Activated T-cell treated with anti-CD3 and anti-CD28 coated beads for 24 hours (primary cell): ENCODE results near the gene RPS6KL1.
"Not testable (repeated sequence)": the region's sequence is repeated elsewhere in the genome, so short reads cannot be mapped to it uniquely, and the experiment has no call there.

ENCODE experiments used
- DNase-seq: peaks from one replicate; pipeline ENCODE4 v3.0.0-alpha.2; 2020; ENCODE audit warnings: low read depth

RPS6KL1 gene

DNA sequence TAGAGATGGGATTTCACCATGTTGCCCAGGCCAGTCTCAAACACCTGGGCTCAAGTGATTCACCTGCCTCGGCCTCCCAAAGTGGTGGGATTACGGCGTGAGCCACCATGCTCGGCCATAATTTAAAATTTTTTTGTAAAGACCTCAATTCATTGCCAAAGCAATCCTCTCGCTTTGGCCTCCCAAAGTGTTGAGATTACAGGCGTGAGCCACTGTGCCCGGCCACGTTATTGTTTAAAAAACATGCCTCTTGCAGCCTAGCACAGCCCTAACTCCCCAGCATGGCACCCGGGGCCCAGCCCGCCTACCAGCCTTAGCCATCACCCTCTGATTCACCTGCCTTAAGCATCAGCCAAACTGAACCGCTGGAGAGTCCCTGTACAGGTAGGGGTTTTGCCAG lies 13.1 kb upstream of the RPS6KL1 start:
- DNase-seq, result no peak

DNA sequence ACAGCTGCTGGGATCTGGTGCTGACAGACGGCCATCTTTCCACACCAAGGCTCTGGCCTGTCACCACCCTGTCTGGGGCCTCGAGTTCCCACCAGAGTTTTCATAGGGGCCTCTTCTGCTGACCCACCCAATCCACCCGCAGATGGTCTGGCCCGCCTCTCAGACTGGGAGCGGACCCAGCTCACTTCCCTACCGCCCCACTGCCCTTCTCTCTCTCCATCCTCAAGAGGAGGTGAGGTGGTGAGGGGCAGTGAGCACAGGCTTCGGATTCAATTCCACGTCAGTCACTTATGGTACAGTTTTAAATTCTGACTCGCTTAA lies 12.3 kb upstream of the RPS6KL1 start:
- DNase-seq, result no peak

DNA sequence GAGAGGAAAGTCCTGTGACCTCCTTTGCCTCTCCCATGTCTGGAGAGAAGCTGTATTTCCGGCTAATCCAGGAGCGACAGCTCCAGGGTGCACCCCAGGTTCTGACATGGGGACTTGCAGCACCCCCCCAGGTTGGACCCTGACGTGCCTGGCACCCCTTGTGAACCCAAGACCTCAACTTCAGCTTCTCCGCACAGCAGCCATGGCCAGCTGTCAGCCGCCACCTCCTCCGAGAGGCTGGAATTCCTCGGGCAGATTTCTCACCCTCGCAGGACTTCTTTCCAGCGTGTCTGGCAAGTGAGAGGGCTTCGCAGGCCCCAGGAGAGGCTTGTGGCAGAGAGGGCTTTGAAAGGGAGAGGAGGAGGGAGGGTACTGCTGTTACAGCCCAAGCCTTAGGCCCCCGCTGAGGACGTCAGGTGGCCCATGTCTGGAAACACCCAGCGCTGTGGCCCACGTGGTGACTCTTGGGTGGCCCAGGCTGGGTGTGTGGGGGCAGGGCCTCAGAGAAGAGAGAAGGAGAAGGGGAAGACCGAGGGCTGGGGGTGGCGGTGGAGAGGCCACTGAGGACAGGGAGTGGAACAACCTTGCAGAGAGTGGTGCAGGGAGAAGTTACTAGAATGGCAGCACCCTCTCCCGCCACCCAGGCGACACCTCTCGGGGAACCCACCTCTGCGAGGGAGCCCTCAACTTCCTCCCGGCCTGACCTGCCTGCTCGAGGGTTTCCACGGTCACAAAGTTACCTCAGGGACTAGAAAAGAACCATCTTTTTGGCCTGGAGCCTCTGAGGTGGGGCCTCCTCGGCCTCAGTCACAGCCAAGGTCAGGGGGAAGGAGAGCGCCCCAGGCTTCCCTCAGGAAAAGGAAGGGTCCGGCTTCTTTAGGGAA lies 11.7 kb upstream of the RPS6KL1 start:
- no peak for DNase-seq

DNA sequence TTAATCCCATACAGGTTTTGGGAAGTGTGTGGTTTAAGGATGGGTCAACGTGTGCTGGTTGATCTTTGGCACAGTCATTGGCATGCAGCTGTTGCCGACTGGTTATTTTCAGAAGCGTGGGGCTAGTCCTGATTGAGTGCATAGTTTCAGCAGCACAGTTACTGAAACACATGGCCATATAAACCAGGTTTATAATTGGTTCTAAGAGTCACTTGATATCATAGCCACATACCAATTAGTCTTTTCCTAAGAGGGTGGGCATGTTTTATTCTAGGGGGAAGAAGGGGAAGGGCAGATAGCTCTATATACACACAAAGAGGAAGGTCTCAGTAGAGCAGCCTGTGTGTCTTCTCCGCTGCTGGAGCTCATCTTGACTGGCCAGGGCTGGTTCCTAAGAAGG lies 11.0 kb upstream of the RPS6KL1 start:
- no peak for DNase-seq

DNA sequence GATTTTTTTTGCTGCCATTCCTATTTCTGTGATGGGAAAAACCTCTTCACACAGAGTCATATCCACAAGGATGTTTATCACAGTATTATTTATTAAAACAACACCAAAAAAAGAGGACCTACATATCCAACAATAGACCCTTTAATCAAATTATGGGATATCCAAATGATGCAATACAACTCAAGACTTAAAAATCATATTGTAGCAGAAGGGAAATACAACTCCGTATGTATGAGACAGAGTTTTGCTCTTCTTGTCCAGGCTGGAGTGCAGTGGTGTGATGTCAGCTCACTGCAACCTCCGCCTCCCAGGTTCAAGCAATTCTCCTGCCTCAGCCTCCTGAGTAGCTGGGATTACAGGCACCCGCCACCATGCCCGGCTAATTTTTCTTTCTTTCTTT lies 9.9 kb upstream of the RPS6KL1 start:
- DNase-seq, result not testable (repeated sequence)

DNA sequence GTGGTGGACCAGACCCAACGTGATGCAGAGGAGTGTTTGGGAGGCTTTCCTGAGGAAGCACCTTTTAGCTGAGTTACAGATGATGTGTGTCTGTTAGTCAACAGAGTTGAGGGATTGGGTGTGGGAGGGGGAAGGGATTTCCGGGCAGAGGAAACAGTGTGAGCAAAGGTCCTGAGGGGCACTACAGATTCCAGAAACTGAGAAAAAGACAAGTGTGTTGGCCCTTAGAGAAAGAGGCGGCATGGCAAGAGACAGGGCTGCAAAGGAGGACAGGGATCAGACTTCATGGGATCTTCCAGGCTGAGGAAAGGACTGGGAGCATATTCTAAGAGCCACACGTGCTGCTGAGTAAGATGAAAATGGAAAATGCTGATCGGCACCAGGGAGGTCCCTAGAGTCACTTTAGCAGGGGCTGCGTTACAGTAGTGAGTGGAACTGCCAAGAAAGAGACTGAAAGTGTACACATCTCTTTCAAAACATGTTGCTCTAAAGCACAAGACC lies 9.4 kb upstream of the RPS6KL1 start:
- DNase-seq, result no peak

DNA sequence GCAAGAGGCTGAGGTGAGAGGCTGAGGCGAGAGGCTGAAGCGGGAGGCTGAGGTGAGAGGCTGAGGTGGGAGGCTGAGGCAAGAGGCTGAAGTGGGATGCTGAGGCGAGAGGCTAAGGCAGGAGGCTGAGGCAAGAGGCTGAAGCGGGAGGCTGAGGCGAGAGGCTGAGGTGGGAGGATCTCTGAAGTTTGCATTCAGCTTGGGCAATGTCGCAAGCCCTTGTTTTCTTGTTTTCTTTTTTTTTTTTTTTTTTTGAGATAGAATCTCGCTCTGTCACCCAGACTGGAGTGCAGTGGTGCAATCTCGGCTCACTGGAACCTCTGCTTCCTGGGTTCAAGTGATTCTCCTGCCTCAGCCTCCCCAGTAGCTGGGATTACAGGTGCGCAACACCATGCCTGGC lies 8.7 kb upstream of the RPS6KL1 start:
- DNase-seq, result not testable (repeated sequence)

DNA sequence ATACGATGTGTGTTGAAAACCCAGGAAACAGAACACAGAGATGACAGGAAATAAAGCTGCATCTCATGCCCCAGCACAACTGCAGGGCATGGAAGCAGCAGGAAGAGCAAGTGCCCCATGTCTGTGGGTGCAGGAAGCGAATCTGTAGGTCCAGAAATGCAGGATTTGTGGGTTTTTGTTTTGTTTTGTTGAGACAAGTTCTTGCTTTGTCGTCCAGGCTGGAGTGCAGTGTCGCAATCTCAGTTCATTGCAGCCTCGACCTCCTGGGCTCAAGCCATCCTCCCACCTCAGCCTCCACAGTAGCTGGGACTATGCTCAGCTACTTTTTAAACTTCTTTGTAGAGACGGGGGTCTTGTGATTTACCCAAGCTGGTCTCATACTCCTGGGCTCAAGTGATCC lies 6.2 kb upstream of the RPS6KL1 start:
- DNase-seq, result no peak

DNA sequence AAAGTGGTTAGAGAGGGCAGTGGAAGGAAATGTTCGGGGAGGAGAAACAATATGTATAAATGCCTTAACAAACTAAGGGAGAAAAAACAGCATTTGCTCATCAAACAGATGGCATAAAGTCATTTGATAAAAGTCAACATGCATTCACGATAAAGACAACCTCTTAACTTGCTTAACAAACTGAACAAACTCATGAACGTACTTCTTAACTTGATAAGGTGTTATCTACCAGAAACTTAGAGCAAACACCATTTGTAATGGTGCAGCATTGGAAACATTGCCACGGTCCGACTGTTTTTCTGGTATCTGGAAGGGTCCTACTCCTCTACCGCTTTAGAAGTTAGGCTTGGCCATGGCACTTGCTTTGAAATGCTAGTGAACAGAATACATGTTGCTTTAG lies 4.2 kb upstream of the RPS6KL1 start:
- DNase-seq, result no peak

DNA sequence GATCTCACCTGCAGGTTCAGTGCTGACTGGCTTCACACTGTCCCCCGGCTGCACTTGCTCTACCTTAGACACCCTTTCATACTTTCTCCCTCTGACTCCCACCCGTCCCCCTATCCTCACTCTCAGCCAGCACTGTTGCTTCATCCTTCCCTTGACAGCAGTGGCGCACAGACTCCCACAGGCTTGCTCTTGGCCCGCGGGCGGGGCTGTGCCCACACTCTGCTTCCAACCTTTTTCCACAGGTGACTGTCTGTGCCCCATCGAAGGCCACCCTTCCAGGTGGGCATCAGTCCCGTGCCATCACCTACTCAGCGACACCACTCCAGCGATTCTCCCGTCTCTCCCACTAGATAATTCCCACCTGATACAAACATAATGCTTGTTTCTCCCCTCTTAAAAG lies 1.0 kb upstream of the RPS6KL1 start:
- no peak for DNase-seq

DNA sequence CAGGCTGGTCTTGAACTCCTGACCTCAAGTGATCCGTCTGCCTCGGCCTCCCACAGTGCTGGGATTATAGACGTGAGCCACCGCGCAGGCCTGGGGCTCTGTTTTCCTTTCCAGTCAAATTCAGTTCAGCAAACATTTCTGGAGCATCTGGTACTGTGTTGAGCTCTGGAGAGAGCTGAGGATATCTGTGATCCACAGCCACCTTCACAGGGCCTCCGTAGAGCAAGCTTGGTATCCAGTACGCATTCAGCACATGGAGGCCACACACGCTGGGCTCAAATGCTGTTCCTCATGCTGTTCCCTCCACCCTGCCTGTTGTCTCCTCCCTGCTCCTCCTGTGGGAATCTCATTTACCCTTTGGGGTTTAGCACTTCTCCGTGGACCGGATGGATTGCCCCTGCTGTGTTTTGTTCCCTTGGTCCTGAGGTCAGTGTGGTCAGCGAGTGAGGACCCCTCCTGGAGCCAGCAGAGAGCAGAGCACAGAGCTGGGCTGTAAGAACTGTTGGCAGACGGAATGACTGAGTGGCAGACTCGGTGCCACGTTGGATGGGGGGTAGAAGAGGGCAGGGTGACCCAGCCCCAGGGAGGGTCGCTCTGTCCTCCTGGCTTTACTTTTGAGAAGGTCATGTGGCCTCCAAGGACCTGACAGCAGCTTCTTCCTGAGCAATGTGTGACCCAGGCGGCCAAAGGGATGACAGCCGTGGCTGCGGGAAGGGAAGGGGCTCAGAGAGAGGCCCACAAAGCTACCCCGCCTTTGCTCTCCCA lies 891 bp downstream of the RPS6KL1 start:
- DNase-seq, result no peak

DNA sequence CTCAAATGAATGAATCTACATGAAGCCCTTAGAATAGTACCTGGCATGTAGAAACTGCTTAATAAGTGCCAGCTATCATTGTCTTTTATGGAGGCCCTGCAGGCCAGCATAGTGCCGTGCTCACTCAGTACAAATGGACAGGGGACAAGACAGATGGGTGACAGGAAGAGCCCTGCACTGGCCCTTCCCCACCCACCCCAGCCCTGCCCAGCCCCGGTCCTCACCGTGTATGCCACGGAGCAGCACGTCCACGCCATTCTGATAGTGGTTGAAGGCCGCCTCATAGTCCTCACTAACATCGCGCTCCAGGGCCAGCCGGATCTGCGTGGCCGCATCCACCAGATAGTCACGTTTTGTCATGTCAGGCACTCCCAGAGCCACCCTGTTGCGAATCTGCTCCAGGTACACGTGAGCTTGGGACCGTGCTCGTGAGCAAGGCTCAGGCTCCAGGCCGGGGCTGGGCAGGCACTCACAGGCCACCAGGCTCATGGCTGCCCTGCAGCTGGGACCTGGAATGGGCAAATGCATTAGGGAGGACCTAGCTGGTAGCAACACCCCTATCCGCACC lies 1.9 kb downstream of the RPS6KL1 start:
- no peak for DNase-seq

DNA sequence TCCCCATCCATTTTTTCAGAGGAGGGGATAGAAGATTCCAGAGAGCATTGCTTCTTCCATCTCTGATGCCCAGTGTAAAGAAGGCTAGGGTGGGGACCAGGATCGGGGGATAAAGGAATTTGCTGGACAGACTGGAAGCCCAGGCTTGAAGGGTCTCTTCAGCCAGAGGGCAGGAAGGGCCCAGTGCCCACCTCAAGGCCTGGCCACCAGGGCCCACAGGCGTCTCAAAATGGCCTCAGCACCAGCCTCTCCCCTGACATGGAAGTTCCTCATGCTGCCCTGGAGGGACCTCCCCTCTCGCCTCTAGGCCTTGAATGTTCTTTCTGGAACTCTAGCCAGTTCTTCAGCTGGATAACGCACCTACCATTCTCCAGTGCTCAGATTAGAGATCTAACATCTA lies 2.8 kb downstream of the RPS6KL1 start:
- no peak for DNase-seq

DNA sequence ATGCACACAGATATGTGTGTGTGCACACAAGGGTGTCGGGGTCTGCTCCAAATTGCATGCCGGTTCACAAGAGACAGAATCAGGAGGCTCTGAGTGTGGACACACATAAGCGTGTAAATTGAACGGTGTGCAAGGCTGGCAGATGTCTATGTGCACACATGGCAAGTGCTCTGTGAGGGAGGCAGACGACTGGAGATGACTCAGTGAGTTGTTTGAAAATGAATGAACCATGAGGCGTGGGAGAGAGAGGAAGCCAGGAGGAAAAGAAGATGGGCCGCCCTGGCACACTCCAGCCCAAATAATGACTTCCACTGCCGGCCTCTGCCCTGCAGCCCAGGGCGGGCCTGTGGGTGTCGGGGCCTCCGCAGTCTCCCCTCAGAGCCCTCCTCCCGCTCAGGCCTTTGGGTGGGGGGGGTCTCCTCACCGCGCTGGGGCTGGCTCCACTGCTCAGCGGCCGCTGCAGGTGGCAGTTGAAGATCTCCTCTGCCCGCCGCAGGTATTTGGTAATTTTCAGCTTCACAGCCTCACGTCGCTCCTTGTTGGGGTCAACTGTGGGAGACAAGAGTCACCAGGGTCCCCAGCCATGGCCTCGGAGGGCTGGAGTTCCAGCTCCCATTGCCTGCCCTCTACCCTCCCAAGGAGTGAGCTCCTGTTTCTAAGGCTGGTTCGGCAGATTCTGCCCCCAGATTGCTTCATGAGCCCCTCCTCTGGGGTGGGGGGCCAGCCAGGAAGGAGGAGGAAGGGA lies 3.5 kb downstream of the RPS6KL1 start:
- DNase-seq, result no peak

DNA sequence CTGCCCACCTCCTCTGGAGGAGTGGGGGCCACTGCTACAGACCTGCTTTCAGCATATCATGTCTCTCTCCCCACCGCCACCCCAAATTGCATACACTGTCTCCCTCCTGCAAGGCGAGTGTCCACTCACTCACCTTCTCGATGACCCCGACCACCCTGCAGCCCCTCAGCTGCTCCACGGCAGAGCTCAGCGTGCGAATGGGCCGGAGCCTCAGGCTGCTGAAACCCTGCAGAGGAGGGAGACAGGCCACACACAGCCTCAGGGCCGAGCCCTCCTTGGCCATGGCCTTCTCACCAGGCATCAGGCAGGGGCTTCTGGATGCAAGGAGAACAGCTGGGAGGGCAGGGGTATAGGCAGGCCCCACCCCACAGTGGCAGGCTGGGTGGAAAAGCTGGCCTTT lies 4.7 kb downstream of the RPS6KL1 start:
- DNase-seq, result no peak

DNA sequence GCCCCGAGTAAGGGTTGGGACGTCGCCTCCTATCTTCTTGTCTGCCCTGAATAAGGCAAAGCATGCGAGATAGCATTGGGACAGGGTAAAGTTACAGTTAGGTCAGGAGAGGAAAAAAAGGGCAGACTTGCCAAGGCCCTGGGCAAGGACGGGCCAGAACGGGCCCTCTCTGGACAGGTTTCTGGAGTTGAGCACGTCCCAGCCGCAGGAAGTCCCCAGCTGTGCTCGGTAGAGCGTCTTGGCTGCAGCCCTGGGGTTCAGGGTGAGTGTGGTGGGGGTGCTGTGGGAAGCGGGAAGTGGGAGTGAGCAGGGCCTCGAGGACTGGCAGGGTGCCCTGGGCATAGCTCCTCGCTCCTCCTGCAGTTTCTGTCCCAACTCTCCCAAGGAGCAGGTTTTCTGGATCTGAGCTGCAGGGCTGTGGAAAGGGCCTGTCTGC lies 5.4 kb downstream of the RPS6KL1 start:
- DNase-seq, result no peak

DNA sequence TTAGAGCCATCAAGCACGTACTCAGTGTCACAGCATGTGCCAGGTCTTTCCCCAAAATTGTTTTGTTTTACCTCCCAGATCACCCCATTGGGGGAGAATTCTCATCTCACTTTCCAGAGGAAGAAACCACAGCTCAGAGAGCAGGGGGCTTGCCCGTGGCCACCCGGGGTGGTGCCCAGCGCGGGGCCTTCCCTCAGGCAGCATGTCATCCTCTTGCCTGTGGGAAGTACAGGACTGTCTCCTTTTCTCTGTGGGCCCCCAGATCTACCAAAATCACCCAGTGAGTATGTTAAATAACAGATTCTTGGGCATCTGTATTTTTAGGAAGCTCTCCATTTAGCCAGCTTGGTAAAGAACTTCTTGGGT lies 5.9 kb downstream of the RPS6KL1 start:
- no peak for DNase-seq

DNA sequence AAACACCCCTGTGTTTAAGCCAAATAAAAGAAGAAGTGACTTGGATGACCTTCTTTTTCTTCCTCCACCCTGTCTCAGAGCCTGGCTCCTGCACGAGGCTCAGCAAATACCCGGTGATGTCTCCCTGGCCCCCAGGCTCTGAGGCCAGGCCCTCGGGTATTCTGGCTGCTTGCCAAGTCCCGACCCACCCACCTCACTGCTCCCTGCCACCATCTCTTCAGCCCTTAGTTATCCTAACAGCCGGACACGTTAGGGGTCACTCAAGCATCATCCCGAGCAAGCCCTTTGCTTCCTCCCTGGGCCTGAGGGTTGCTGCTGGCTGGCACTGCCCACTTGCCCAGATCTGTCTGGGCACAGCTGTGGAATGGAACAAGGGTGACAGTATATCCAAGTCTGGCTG lies 7.2 kb downstream of the RPS6KL1 start:
- no peak for DNase-seq

DNA sequence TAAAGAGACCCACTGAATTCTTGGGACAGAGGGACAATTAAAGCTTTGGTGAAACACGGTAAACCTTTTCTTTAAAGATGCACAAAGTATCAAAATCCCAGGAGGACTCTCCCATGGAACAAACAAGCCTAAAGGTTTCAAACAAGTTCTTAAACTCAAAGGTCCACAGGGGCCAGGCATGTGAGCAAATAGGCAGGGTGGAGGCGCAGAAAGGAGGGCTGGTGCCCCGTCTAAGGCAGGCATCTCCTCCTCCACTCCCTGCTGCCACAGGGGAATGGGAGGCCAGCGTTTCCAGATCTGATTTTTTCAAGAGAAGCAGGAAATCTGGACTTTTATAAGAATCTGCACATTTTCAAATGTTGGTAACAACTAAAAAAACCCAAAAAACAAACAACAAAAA lies 7.6 kb downstream of the RPS6KL1 start:
- no peak for DNase-seq

DNA sequence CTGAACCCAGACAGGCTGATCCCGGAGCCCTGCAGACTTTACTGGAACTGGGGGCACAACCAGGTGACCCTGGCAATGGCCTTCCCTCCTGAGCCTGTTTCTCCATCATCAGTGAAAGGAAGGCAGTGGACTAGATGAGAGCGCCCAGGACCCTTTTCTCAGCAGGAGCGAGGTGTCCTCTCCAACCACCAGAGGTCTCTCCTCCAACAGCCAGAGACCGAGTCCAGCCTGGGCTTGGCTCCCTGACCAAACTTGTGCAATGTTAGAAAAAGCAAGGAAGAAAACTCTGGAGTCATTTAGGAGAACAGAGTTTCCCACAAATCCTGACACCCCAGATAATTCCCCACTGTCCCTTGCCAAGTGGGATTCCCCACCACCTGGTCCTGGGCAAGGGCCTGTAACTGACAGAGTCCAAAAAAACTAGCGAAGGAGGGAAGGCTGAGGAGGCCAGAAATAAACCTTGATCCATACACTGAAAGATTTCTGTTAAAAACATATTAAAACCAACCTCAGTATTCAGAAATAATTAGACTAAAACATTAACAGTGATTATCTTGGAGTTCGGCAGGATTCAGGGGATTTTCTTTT lies 9.0 kb downstream of the RPS6KL1 start:
- DNase-seq, result no peak

DNA sequence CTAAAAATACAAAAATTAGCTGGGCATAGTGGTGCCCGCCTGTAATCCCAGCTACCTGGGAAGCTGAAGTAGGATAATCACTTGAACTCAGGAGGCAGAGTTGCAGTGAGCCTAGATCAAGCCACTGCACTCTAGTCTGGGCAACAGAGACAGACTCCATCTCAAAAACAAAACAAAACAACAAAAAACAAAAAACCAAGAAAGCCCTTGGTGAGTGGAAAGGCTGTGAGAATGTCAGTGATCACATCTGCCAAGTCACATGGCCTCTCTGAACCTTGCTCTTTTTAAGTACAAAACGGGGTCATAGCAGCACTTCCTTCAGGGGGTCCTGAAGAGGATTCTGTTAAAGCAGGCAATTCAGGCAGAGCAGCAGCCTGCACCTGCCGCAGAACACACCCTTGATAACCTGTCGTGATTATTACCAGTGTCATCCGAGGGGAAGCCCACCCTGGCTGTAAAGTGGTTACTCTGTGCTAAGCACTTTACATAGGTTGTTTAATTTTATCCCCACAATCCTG lies 9.6 kb downstream of the RPS6KL1 start:
- DNase-seq, result no peak

DNA sequence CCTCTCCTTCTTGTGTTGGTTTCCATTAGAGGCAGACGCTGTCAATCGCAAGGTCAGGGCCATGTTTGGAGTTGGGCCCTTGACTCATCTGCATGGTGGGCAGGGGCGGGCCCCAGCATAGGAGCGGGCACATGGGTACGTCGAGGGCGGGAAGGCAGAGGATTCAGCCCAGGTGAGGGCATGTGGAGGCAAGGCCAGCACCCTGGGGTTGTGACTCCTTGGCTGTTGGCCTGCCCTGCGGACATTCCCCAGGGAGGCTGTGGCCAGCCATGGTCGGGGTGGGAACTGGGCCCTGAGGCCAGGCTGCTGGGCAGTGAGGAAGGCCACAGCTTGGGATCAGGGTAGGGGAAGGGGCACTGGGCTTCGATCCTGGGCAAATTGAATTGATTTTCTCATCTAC lies 10.3 kb downstream of the RPS6KL1 start:
- DNase-seq, result no peak
